Coronary artery (tissue), 2 donors: ENCODE results near the gene AMER2.

Experiments
- DNase-seq: peaks from one replicate; pipeline ENCODE4 v3.0.0-alpha.2; 2017; ENCODE audit warnings: low spot score
- H3K27ac ChIP-seq, 2 donors: fragments of 200-600 bp; sonication (generic); one replicate each; pipeline ENCODE4 v1.5.1; 2016 to 2019
- H3K4me3 ChIP-seq: fragments of 200-600 bp; sonication (generic); 2 replicates; pipeline ENCODE4 v1.5.1; 2016; ENCODE audit warnings: mild to moderate bottlenecking, moderate library complexity
- TF ChIP-seq, protein P1 (sequence below): fragments of 200-600 bp; sonication (generic); IDR thresholded peaks from one replicate; pipeline ENCODE4 v1.5.1; 2019; ENCODE audit warnings: antibody characterized with exemption

The AMER2 gene

DNA sequence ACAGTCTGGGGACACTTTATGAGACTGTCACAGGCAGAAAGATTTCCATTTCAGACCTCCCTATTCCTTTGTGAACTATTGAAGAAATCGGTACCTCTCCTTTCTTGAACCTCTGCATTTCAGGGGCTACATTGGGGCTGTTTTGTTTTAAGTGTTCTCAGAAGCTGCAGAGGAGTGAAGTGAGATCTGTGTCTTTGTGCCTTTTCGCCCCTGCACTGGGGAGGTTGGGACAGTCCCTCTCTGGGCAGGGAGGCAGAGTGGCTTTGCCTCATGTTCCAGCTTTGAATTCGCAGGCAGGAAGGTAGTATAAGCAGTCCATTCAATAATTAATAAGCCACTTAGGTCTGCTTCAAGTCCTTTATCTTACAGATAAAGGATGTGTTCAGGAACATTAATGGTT is 9.5 kb upstream of the AMER2 start:
- TF ChIP-seq, protein P1, sequence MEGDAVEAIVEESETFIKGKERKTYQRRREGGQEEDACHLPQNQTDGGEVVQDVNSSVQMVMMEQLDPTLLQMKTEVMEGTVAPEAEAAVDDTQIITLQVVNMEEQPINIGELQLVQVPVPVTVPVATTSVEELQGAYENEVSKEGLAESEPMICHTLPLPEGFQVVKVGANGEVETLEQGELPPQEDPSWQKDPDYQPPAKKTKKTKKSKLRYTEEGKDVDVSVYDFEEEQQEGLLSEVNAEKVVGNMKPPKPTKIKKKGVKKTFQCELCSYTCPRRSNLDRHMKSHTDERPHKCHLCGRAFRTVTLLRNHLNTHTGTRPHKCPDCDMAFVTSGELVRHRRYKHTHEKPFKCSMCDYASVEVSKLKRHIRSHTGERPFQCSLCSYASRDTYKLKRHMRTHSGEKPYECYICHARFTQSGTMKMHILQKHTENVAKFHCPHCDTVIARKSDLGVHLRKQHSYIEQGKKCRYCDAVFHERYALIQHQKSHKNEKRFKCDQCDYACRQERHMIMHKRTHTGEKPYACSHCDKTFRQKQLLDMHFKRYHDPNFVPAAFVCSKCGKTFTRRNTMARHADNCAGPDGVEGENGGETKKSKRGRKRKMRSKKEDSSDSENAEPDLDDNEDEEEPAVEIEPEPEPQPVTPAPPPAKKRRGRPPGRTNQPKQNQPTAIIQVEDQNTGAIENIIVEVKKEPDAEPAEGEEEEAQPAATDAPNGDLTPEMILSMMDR: no peak
- DNase-seq: no peak
- no peak overlapping the region for H3K27ac ChIP-seq
- H3K4me3 ChIP-seq: no peak overlapping the region

DNA sequence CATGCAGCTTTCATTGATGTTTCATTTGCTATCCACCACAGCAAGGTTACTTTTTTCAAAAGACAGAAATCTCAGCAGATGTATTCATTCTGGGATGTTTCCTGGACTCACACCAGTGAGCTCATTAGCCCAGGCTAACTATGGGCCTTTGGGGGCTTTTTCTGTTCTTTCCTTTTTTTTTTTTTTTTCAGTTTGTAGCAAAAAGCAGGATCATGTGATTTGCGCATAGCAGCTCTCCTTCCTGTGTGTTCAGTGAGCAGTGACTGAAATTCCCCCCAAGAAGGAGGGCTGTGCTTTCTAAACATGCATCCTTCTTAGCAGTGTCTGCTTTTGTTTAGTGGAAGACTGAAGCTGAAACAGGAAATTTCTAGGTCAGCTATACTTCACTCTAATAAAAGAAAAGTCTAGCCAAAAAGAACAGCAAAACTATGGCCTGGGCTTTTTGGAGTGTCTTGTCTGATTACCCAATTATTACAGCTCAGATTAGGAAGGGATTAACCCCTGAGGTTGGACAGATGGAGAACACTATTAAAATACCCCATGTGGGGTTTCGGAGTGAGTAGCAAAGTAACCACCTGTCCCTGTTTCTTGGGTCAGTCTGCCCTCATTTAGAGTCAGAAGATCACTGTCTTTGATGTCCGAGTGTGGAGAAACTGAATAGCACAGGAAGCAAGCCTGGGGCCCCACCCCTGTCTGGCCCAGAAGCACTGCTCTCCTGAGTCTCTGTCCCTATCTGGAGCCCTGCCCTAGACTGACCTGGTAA is 8.9 kb upstream of the AMER2 start:
- DNase-seq: no peak
- H3K4me3 ChIP-seq: no peak overlapping the region
- no peak overlapping the region for H3K27ac ChIP-seq
- TF ChIP-seq, protein P1: no peak

DNA sequence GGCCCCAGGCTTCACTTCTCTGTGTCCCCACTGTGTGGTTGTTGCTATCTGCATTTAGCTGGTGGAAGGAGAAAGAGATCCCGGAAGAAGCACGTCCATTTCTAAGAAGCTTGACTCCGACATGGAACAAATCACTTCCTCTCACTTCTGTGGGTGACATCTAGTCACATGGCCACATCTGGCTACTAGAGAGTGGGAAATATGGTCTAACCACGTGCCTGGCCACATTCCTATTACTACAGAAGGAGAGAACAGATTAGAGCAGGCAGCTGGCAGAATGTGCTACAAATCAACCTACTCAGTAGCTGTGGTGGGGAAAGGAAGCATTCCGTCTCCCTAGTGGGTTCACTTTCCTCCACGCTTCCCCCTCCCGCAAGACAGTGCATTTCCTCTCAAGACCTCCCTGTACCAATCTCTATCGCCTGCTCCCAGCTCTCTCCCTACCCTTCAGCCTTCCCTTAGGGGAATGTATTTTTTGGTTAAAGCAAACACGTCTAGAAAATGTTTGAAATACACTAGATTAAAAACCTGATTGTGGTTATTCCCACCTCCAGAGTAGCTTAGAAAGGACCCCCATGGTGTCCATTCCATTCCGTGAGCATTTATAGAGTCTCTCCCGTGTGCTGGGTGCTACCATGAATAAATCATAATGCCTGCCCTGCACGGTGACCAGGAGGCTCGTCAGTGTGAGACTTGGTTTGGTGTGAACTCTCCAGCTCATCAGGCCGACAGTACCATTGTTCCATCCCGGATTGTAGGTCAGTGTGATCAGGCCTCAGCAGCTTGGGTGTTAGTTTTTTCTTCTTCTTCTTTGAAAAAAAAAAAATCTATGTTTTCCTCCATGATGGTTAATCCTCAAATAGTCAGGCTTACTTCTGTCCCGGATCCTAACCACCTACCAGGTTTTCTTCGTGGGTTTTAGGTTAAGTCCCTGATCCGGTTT is 8.0 kb upstream of the AMER2 start:
- no peak for DNase-seq
- Histone ChIP-seq H3K4me3 (no peak overlapping the region), H3K27ac (no peak overlapping the region)
- TF ChIP-seq, protein P1: no peak

DNA sequence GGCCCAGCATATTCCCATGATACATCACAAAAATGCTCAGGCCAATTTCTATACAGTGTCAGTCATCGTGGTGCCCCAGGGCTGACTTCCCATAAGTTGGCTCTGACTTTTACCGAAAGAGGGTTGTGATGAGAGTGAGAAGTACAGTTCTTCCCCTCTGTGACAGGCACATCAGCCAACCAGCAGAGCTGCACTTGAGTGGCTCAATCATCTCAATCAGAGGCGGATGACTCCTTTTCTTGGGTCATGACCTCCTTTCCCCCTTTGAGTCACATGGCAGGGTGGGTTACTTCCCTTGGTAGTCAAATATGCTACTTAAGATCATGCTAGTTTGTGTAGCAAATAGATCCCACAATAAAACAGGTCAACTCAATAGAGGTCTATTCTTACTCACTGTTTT is 6.9 kb upstream of the AMER2 start:
- no peak overlapping the region for H3K4me3 ChIP-seq
- H3K27ac ChIP-seq: no peak overlapping the region
- DNase-seq: no peak
- TF ChIP-seq, protein P1: no peak

DNA sequence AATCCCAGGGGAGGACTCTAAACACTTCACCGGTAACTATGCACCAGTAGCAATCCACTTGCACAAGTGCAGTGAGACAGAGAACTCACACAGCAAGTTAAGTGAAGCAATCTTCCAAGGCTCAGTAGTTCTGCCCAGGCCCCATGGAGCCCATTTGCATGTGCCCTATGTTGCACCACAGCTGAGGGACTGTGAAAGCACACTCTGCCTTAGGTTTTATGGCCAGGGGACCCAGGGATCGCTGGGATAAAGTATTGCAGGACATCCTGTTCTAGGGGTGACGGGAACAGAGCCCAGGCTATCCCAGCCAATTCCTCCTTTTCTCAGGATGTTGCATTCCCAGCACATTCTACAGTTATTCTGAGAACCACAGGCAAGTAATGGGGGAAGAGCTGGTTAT is 6.0 kb upstream of the AMER2 start:
- no peak overlapping the region for H3K27ac ChIP-seq
- TF ChIP-seq, protein P1: no peak
- no peak overlapping the region for H3K4me3 ChIP-seq
- DNase-seq: no peak

DNA sequence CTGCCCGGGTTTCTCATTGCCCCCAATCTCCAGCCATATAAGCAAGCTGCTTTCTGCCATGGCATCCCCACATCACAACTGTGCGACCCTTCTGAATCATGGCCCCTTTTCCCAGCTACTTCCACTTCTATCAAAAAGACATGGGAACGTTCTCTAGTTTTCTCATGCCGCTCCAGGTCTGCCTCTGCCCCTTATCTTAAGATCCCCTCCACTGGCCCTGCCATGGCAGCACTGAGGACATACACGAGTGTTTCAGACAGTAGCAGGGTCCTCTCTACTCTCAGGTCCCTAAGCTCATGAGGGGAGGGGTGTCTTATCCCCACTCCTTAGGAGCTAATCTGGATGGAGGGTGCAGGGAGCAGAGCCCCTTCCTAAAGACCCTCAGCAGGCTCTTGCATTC is 5.5 kb upstream of the AMER2 start:
- no peak for DNase-seq
- no peak overlapping the region for H3K27ac ChIP-seq
- H3K4me3 ChIP-seq: no peak overlapping the region
- TF ChIP-seq, protein P1: no peak
